GM23338 (cell line): Measurements from ENCODE around the gene TLCD5.

Experiments used
- CREB1 ChIP-seq: fragments of 250-450 bp; sonication (Bioruptor Pico); IDR thresholded peaks from 2 replicates; pipeline ENCODE4 v1.5.0; 2020; ENCODE audit warnings: low read depth, mild to moderate bottlenecking, moderate library complexity
- CTCF ChIP-seq, 2 experiments: fragments of 200-600 bp in 1 of 2; sonication (generic) in 1 of 2; conservative IDR thresholded peaks; 2 replicates each; pipeline versions ENCODE4 v1.5.1 to v1.6.1; 2016 to 2017; ENCODE audit warnings: antibody characterized with exemption in 2 of 2, low read depth in 2 of 2, mild to moderate bottlenecking in 2 of 2, moderate library complexity in 1 of 2
- ETS1 ChIP-seq: IDR thresholded peaks from 2 replicates; pipeline ENCODE4 v1.6.1; 2016; ENCODE audit warnings: antibody characterized with exemption
- EZH2 ChIP-seq: fragments of 200-600 bp; sonication (generic); IDR thresholded peaks from one replicate; pipeline ENCODE4 v1.8.0; 2017; ENCODE audit warnings: antibody characterized with exemption, mild to moderate bottlenecking, low read depth; ENCODE audit not compliant: unreplicated experiment
- EZH2phosphoT487 ChIP-seq: fragments of 200-600 bp; sonication (generic); IDR thresholded peaks from one replicate; pipeline ENCODE4 v1.8.1; 2018; ENCODE audit warnings: antibody characterized with exemption; ENCODE audit not compliant: unreplicated experiment
- JUNB ChIP-seq: IDR thresholded peaks from one replicate; pipeline ENCODE4 v1.6.1; 2016; ENCODE audit warnings: antibody characterized with exemption; ENCODE audit not compliant: unreplicated experiment
- POLR2AphosphoS5 ChIP-seq: IDR thresholded peaks from 2 replicates; pipeline ENCODE4 v1.6.1; 2016; ENCODE audit warnings: antibody characterized with exemption, low read depth
- REST ChIP-seq: IDR thresholded peaks from one replicate; pipeline ENCODE4 v1.6.1; 2018; ENCODE audit warnings: antibody characterized with exemption; ENCODE audit not compliant: unreplicated experiment

- TF ChIP-seq ETS1, result no peak
- no peak for TF ChIP-seq CTCF (conservative IDR thresholded peaks at IDR 0.05; ENCODE audit: low read depth in 2 of 2)
- no peak for TF ChIP-seq POLR2AphosphoS5
- no peak for TF ChIP-seq CREB1
- TF ChIP-seq JUNB, result no peak
- no peak for TF ChIP-seq EZH2
- TF ChIP-seq EZH2phosphoT487, result no peak
- no peak for TF ChIP-seq REST
Measured at GRCh38 chr11:120336641-120337354, 11.7 kb downstream of the TLCD5 start.
